ENCODE data around the gene SDHA.
A peak's percentile ranks its signal among the peaks of the same experiment; 100 is the strongest.
"Not testable (repeated sequence)": the region's sequence is repeated elsewhere in the genome, so short reads cannot be mapped to it uniquely, and the experiment has no call there.

The SDHA gene

DNA sequence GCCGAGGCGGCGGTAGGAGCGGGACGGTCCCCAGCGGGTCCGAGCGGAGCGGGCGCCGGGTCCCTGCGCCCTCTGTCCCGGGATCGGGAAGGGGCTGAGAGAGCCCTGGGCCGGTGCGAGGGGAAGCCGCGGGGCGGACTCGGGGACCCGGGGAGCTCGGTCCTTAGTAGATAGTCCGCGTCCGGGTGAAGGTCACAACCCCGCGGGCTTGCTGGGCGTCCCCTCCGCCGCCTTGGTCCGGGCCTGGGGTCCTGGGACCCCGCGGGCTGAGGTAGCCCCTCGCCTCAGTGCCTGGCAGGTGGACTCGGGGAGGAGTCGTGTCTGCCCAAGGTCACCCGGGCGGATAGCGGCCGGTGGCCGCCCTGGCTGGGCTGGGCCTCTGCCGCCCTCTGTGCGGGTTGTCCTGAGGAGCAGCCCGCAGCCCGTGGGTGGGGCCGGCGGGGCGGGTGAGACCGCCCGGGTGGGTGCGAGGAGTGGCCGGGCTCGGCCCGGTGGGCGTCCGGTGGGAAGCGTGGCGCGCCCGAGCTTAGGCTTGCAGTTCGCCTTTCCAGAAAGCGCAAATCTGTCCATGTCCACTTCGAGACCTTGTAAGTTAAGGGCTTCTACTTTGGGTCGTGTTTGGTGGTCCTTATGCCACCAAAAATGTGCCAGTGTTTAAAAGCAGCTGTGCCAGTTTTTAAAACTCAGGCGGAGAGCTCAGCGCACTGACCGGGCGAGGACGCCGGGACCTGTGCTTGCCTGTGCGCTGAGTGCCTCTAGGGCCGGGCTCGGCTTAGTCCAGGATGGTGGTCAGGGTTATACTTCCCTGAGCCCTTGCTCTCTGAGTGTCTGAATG is 554 bp downstream of the SDHA start:
- Histone ChIP-seq H3K4me1 (ENCODE audit: control insufficient read depth, insufficient read depth, low read length) (peaks cover 32% of the 10 kb centered on the region), H3K4me2 (ENCODE audit: low read length) (peak overlapping the region; percentile 96), H3K27me3 (ENCODE audit: control insufficient read depth, insufficient read depth, low read length) (no peaks in the 10 kb centered on the region), H3K4me3 (ENCODE audit: low read length) (peak overlapping the region; percentile 83), H3K36me3 (ENCODE audit: insufficient read depth, low read length) (peaks cover 7% of the 10 kb centered on the region), H3K9me3 (replicated peaks; ENCODE audit: low read length) (no peaks in the 10 kb centered on the region), H3K9ac (ENCODE audit: low read depth, low read length) (peak overlapping the region; percentile 91)

DNA sequence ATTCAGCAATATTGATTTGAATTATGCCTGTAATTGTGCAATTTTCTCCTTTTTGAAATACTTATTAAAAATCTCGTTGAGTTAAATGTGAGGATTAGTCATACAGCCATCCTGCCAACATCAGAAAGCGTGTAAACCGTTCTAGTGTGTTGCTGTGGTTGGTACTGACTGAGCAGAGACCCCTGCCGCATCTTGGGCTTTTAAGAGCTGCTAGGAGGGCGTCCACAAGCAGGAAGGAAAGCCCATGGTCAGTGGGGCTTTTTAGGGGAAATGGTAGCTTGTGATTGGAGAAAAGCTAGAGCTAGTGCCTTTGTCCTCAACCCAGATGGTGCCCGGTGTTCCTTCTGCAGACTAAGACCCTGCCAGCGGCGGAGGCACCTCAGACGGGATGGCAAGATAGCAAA is 1.3 kb downstream of the SDHA start:
- Histone ChIP-seq H3K27me3 (ENCODE audit: control insufficient read depth, insufficient read depth, low read length) (no peaks in the 10 kb centered on the region), H3K36me3 (ENCODE audit: insufficient read depth, low read length) (peaks cover 8% of the 10 kb centered on the region), H3K4me2 (ENCODE audit: low read length) (peak overlapping the region; percentile 96), H3K4me1 (ENCODE audit: control insufficient read depth, insufficient read depth, low read length) (peaks cover 35% of the 10 kb centered on the region), H3K9me3 (replicated peaks; ENCODE audit: low read length) (no peaks in the 10 kb centered on the region), H3K4me3 (ENCODE audit: low read length) (peak overlapping the region; percentile 83), H3K9ac (ENCODE audit: low read depth, low read length) (peak overlapping the region; percentile 91)

- H3K4me1 ChIP-seq (ENCODE audit: control insufficient read depth, insufficient read depth, low read length): peaks cover 33% of the 10 kb centered on the region
- no peaks in the 10 kb centered on the region for H3K27me3 ChIP-seq (ENCODE audit: control insufficient read depth, insufficient read depth, low read length)
- H3K9me3 ChIP-seq (replicated peaks; ENCODE audit: low read length): no peaks in the 10 kb centered on the region
- peak overlapping the region; percentile 96 for H3K4me2 ChIP-seq (ENCODE audit: low read length)
- H3K4me3 ChIP-seq (ENCODE audit: low read length): peak overlapping the region; percentile 83
- H3K9ac ChIP-seq (ENCODE audit: low read depth, low read length): peak overlapping the region; percentile 91
- peaks cover 13% of the 10 kb centered on the region for H3K36me3 ChIP-seq (ENCODE audit: insufficient read depth, low read length)
Observed at GRCh38 chr5:219991-220390, 1.9 kb downstream of the SDHA start.

- peak overlapping the region; percentile 53 for H3K4me2 ChIP-seq (ENCODE audit: low read length)
- H3K4me3 ChIP-seq (ENCODE audit: low read length): peak overlapping the region; percentile 12
- not testable (repeated sequence) for H3K27me3 ChIP-seq (ENCODE audit: control insufficient read depth, insufficient read depth, low read length); H3K9ac ChIP-seq (ENCODE audit: low read depth, low read length); H3K9me3 ChIP-seq (replicated peaks; ENCODE audit: low read length)
- peaks cover 28% of the 10 kb centered on the region for H3K4me1 ChIP-seq (ENCODE audit: control insufficient read depth, insufficient read depth, low read length)
- peaks cover 38% of the 10 kb centered on the region for H3K36me3 ChIP-seq (ENCODE audit: insufficient read depth, low read length)
Observed at GRCh38 chr5:222951-223715, 5.0 kb downstream of the SDHA start.

DNA sequence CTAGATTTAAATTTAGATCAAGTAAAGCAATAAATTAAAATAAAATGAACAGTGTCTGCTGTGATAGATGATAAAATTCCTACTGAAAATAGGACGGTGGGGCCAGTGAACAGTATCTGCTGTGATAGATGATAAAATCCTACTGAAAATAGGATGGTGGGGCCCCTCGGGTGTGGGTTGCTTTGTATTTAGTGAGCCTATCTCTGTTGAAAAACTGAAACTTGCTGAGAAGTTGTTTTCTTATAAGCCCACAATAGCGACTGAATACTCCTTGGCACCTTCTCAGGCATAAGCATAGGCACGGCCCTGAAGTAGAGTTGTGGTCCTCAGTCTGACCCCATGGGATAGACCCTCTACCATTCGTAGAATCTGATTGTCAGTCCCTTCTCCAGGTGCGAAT is 5.7 kb downstream of the SDHA start:
- H3K9me3 ChIP-seq (replicated peaks; ENCODE audit: low read length): no peaks in the 10 kb centered on the region
- H3K4me1 ChIP-seq (ENCODE audit: control insufficient read depth, insufficient read depth, low read length): peaks cover 28% of the 10 kb centered on the region
- H3K4me2 ChIP-seq (ENCODE audit: low read length): no peak overlapping the region
- peaks cover 44% of the 10 kb centered on the region for H3K36me3 ChIP-seq (ENCODE audit: insufficient read depth, low read length)
- no peak overlapping the region for H3K4me3 ChIP-seq (ENCODE audit: low read length)
- no peak overlapping the region for H3K9ac ChIP-seq (ENCODE audit: low read depth, low read length)
- no peaks in the 10 kb centered on the region for H3K27me3 ChIP-seq (ENCODE audit: control insufficient read depth, insufficient read depth, low read length)

DNA sequence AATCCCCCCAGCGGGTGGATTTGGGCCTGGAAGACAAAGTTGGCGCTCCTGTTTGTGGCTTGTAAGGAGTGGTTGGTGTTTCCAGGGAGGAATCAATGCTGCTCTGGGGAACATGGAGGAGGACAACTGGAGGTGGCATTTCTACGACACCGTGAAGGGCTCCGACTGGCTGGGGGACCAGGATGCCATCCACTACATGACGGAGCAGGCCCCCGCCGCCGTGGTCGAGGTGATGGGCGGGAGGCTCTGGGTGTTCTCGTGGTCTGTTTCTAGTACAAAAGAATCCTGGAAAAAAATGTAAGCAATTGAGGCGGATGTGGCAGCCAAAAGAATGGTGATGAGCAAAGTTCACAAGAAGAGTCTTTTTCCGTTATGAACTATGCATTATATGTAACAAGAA is 7.2 kb downstream of the SDHA start:
- Histone ChIP-seq H3K4me1 (ENCODE audit: control insufficient read depth, insufficient read depth, low read length) (peaks cover 21% of the 10 kb centered on the region), H3K36me3 (ENCODE audit: insufficient read depth, low read length) (peaks cover 56% of the 10 kb centered on the region), H3K9ac (ENCODE audit: low read depth, low read length) (no peak overlapping the region), H3K4me2 (ENCODE audit: low read length) (no peak overlapping the region), H3K27me3 (ENCODE audit: control insufficient read depth, insufficient read depth, low read length) (no peaks in the 10 kb centered on the region), H3K4me3 (ENCODE audit: low read length) (no peak overlapping the region), H3K9me3 (replicated peaks; ENCODE audit: low read length) (no peaks in the 10 kb centered on the region)

GRCh38 chr5:227375-227774 is 9.3 kb downstream of the SDHA start:
- not testable (repeated sequence) for H3K27me3 ChIP-seq (ENCODE audit: control insufficient read depth, insufficient read depth, low read length); H3K9ac ChIP-seq (ENCODE audit: low read depth, low read length); H3K9me3 ChIP-seq (replicated peaks; ENCODE audit: low read length); H3K4me3 ChIP-seq (ENCODE audit: low read length); H3K4me2 ChIP-seq (ENCODE audit: low read length)
- Histone ChIP-seq H3K36me3 (ENCODE audit: insufficient read depth, low read length) (peaks cover 72% of the 10 kb centered on the region), H3K4me1 (ENCODE audit: control insufficient read depth, insufficient read depth, low read length) (peaks cover 14% of the 10 kb centered on the region)

DNA sequence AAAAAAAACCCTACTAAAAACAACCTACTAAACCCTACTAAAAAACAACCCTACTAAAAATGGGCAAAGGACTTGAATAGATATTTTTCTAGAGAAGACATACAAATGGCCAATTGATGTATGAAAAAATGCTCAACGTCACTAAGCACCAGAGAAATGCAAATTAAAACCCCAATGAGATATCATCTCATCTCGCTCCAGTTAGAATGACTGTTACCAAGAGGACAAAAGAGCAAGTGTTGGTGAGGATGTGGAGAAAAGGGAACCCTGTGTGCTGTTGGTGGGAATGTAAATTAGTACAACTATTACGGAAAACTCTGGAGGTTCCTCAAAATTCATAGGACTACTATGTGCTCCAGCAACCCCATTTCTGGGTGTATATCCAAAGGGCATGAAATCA is 10.8 kb downstream of the SDHA start:
- no peak overlapping the region for H3K9ac ChIP-seq (ENCODE audit: low read depth, low read length)
- H3K27me3 ChIP-seq (ENCODE audit: control insufficient read depth, insufficient read depth, low read length): no peaks in the 10 kb centered on the region
- H3K36me3 ChIP-seq (ENCODE audit: insufficient read depth, low read length): peaks cover 74% of the 10 kb centered on the region
- no peak overlapping the region for H3K4me3 ChIP-seq (ENCODE audit: low read length)
- H3K4me1 ChIP-seq (ENCODE audit: control insufficient read depth, insufficient read depth, low read length): peaks cover 1% of the 10 kb centered on the region
- no peak overlapping the region for H3K4me2 ChIP-seq (ENCODE audit: low read length)
- H3K9me3 ChIP-seq (replicated peaks; ENCODE audit: low read length): no peaks in the 10 kb centered on the region

GRCh38 chr5:230711-231110 is 12.6 kb downstream of the SDHA start:
- Histone ChIP-seq H3K4me2 (ENCODE audit: low read length) (no peak overlapping the region), H3K36me3 (ENCODE audit: insufficient read depth, low read length) (peaks cover 68% of the 10 kb centered on the region), H3K4me1 (ENCODE audit: control insufficient read depth, insufficient read depth, low read length) (no peaks in the 10 kb centered on the region), H3K27me3 (ENCODE audit: control insufficient read depth, insufficient read depth, low read length) (no peaks in the 10 kb centered on the region), H3K9me3 (replicated peaks; ENCODE audit: low read length) (no peaks in the 10 kb centered on the region), H3K4me3 (ENCODE audit: low read length) (no peak overlapping the region), H3K9ac (ENCODE audit: low read depth, low read length) (no peak overlapping the region)

DNA sequence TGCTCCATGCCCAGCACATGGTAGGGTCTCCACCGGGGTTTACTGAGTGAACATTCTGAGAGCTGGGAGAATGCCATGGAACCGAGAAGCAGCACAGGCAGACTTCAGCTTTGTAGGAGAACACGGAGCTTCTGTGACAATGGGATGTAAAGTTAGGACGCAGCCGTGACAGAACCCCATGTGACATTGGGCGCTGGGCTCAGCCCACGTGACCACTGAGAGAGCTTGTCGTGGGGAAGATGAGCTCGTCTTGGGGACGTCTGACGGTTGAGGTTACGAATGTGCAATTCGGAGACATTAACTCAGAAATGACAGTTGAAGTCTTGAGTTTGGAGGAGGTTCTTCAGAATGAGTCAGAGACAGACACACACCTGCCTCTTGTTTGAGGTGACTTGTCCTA is 13.5 kb downstream of the SDHA start:
- Histone ChIP-seq H3K4me1 (ENCODE audit: control insufficient read depth, insufficient read depth, low read length) (no peaks in the 10 kb centered on the region), H3K36me3 (ENCODE audit: insufficient read depth, low read length) (peaks cover 60% of the 10 kb centered on the region)

DNA sequence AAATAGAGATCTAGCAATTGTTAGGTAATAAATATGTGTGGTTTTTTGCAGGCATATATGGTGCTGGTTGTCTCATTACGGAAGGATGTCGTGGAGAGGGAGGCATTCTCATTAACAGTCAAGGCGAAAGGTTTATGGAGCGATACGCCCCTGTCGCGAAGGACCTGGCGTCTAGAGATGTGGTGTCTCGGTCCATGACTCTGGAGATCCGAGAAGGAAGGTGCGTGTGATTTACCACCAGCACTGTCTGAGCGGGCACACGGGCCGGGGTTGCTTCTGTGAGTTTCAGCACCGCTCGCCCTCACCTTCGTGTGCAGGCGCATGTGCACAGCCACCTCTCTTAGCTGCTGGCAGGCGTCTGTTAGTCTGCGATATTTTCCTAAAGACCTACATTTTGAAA is 15.3 kb downstream of the SDHA start:
- H3K9me3 ChIP-seq (replicated peaks; ENCODE audit: low read length); H3K27me3 ChIP-seq (ENCODE audit: control insufficient read depth, insufficient read depth, low read length); H3K4me2 ChIP-seq (ENCODE audit: low read length); H3K9ac ChIP-seq (ENCODE audit: low read depth, low read length); H3K4me1 ChIP-seq (ENCODE audit: control insufficient read depth, insufficient read depth, low read length); H3K4me3 ChIP-seq (ENCODE audit: low read length): not testable (repeated sequence)
- peaks cover 48% of the 10 kb centered on the region for H3K36me3 ChIP-seq (ENCODE audit: insufficient read depth, low read length)

More for the DNA sequence above, 13.5 kb downstream of the SDHA start:
- Histone ChIP-seq H3K27me3 (ENCODE audit: control insufficient read depth, insufficient read depth, low read length) (no peaks in the 10 kb centered on the region), H3K9me3 (replicated peaks; ENCODE audit: low read length) (no peaks in the 10 kb centered on the region), H3K4me2 (ENCODE audit: low read length) (no peak overlapping the region), H3K4me3 (ENCODE audit: low read length) (no peak overlapping the region), H3K9ac (ENCODE audit: low read depth, low read length) (no peak overlapping the region)
